ENCODE results near the gene TNK1.
A peak's percentile ranks its signal among the peaks of the same experiment; 100 is the strongest.

The TNK1 gene

GRCh38 chr17:7369825-7370224 is 11.1 kb upstream of the TNK1 start:
- Mint-ChIP-seq H3K4me3 (no peak overlapping the region), H3K27ac (no peak overlapping the region), H3K9me3 (no peaks in the 10 kb centered on the region), H3K36me3 (no peaks in the 10 kb centered on the region), H3K4me1 (peaks cover 9% of the 10 kb centered on the region), H3K27me3 (peaks cover 46% of the 10 kb centered on the region)
- no peak for ATAC-seq

- ATAC-seq, result no peak
- Mint-ChIP-seq H3K9me3 (no peaks in the 10 kb centered on the region), H3K4me3 (no peak overlapping the region), H3K27ac (no peak overlapping the region), H3K36me3 (no peaks in the 10 kb centered on the region), H3K27me3 (peaks cover 38% of the 10 kb centered on the region), H3K4me1 (peaks cover 9% of the 10 kb centered on the region)
Observed at GRCh38 chr17:7370853-7371252, 10.0 kb upstream of the TNK1 start.

DNA sequence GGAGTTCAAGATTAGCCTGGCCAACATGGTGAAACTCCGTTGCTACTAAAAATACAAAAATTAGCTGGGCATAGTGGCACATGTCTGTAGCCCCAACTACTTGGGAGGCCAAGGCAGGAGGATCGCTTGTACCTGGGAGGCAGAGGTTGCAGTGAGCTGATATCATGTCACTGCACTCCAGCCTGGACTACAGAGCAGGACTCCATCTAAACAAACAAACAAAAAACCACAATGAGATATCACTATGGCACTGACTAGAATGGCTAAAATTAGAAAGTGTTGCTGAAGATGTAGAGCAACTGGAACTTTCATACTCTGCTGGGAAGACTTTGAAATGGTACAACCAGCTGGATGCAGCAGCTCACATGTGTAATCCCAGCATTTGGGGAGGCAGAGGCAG is 6.5 kb upstream of the TNK1 start:
- no peak for ATAC-seq
- H3K4me1 Mint-ChIP-seq, result no peaks in the 10 kb centered on the region
- peaks cover 45% of the 10 kb centered on the region for H3K27me3 Mint-ChIP-seq
- H3K36me3 Mint-ChIP-seq, result peaks cover 5% of the 10 kb centered on the region
- no peak overlapping the region for H3K4me3 Mint-ChIP-seq
- peaks cover 4% of the 10 kb centered on the region for H3K9me3 Mint-ChIP-seq
- H3K27ac Mint-ChIP-seq, result no peak overlapping the region

DNA sequence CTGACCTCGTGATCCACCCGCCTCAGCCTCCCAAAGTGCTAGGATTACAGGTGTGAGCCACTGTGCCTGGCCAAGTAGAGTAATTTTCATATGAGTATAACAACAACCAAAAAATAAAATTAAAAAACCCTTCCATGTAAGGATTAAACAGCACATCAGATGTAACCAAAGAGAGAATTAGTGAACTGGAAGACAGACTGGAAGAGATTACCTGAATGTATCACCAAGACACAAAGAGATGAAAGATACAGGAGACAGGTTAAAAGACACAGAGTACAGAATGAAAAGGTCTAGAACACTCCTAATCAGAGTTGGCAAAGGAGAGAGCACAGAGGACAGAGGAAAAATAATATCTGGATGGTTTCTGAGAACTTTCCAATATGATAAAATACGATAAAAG is 1.8 kb upstream of the TNK1 start:
- Mint-ChIP-seq H3K36me3 (peaks cover 7% of the 10 kb centered on the region), H3K4me3 (no peak overlapping the region), H3K9me3 (peaks cover 7% of the 10 kb centered on the region), H3K27ac (no peak overlapping the region), H3K4me1 (peaks cover 4% of the 10 kb centered on the region), H3K27me3 (peaks cover 56% of the 10 kb centered on the region)
- no peak for ATAC-seq

DNA sequence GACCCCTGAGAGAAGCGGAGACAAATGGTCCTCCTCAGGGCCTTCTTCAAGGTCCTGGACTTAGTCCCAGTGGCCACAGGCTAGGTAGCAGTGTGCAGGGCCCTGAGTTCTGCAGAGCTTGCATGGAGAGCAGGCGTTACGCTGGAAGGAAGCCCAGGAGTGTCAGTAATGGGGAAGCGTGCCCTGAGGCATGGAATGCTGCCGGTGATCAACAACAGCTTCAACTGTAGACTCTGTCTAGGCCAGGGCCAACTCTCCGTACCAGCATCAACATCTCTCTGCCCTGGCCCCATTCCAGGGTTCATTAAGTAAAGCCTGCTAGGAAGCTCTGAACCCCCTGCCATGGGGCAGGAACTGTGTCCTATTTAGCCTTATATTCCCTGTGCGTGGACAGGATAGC is 568 bp upstream of the TNK1 start:
- H3K27me3 Mint-ChIP-seq, result peaks cover 56% of the 10 kb centered on the region
- H3K27ac Mint-ChIP-seq, result no peak overlapping the region

GRCh38 chr17:7382901-7383300 is 2.0 kb downstream of the TNK1 start:
- Mint-ChIP-seq H3K36me3 (peaks cover 7% of the 10 kb centered on the region), H3K27ac (no peak overlapping the region), H3K4me3 (no peak overlapping the region), H3K9me3 (peaks cover 7% of the 10 kb centered on the region), H3K27me3 (peaks cover 52% of the 10 kb centered on the region), H3K4me1 (peaks cover 12% of the 10 kb centered on the region)
- ATAC-seq, result no peak

More for the DNA sequence above, 568 bp upstream of the TNK1 start:
- Mint-ChIP-seq H3K9me3 (peaks cover 7% of the 10 kb centered on the region), H3K4me3 (no peak overlapping the region), H3K4me1 (peaks cover 12% of the 10 kb centered on the region), H3K36me3 (peaks cover 7% of the 10 kb centered on the region)
- no peak for ATAC-seq

DNA sequence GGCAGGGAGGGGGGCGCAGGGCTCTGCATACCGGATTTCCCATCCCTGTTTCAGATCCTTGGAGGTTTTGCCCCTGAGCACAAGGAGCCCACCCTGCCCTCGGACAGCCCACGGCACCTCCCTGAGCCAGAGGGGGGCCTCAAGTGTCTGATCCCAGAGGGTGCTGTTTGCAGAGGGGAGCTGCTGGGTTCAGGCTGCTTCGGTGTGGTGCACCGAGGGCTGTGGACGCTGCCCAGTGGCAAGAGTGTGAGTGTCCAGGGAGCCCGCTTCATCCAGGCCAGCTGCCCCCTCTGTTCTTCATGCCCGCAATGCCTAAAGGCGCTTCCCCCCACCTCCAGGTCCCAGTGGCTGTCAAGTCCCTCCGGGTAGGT is 2.5 kb downstream of the TNK1 start:
- H3K27ac Mint-ChIP-seq, result no peak overlapping the region
- peaks cover 7% of the 10 kb centered on the region for H3K9me3 Mint-ChIP-seq
- ATAC-seq, result no peak
- peaks cover 48% of the 10 kb centered on the region for H3K27me3 Mint-ChIP-seq
- H3K4me1 Mint-ChIP-seq, result peaks cover 12% of the 10 kb centered on the region
- peaks cover 7% of the 10 kb centered on the region for H3K36me3 Mint-ChIP-seq
- H3K4me3 Mint-ChIP-seq, result peak overlapping the region; percentile 56

- peak overlapping the region; percentile 79 for H3K4me3 Mint-ChIP-seq
- ATAC-seq, result peak; percentile 97
- peaks cover 7% of the 10 kb centered on the region for H3K9me3 Mint-ChIP-seq
- H3K4me1 Mint-ChIP-seq, result peaks cover 12% of the 10 kb centered on the region
- H3K36me3 Mint-ChIP-seq, result peaks cover 6% of the 10 kb centered on the region
- peaks cover 42% of the 10 kb centered on the region for H3K27me3 Mint-ChIP-seq
- peak overlapping the region; percentile 65 for H3K27ac Mint-ChIP-seq
Observed at GRCh38 chr17:7383742-7384488, 3.0 kb downstream of the TNK1 start.

- Mint-ChIP-seq H3K36me3 (peaks cover 3% of the 10 kb centered on the region), H3K9me3 (peaks cover under 1% of the 10 kb centered on the region), H3K4me1 (peaks cover 12% of the 10 kb centered on the region), H3K27ac (peak overlapping the region; percentile 65), H3K27me3 (peaks cover 36% of the 10 kb centered on the region), H3K4me3 (peak overlapping the region; percentile 79)
- no peak for ATAC-seq
Observed at GRCh38 chr17:7384489-7385081, 3.7 kb downstream of the TNK1 start.

GRCh38 chr17:7388856-7389255 is 8.0 kb downstream of the TNK1 start:
- H3K9me3 Mint-ChIP-seq, result no peaks in the 10 kb centered on the region
- no peak for ATAC-seq
- no peak overlapping the region for H3K27ac Mint-ChIP-seq
- no peaks in the 10 kb centered on the region for H3K27me3 Mint-ChIP-seq
- peaks cover 21% of the 10 kb centered on the region for H3K4me1 Mint-ChIP-seq
- H3K36me3 Mint-ChIP-seq, result peaks cover 10% of the 10 kb centered on the region
- H3K4me3 Mint-ChIP-seq, result no peak overlapping the region

GRCh38 chr17:7389924-7390910 is 9.3 kb downstream of the TNK1 start:
- Mint-ChIP-seq H3K36me3 (peaks cover 10% of the 10 kb centered on the region), H3K27ac (no peak overlapping the region), H3K9me3 (no peaks in the 10 kb centered on the region), H3K4me3 (no peak overlapping the region), H3K4me1 (peaks cover 19% of the 10 kb centered on the region), H3K27me3 (no peaks in the 10 kb centered on the region)
- no peak for ATAC-seq

DNA sequence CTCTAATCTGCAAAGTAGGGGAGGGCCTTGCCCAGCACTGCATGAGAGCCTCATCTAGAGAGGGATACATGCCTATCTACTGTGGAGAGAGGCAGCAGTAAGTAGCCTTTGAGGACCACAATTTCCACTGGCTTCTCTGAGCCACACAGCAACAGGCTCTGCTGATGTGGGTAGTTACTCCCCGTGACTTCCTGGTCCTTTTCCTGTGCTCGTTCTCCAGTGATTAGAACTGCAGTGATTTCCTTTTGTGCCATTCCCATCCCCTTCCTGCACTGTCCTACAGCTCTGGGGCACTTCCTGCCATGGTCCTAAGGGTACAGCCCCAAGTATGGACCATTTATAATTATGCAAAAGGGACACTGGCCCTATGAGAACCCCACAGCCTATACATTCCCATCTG is 10.4 kb downstream of the TNK1 start:
- H3K9me3 Mint-ChIP-seq, result no peaks in the 10 kb centered on the region
- no peaks in the 10 kb centered on the region for H3K27me3 Mint-ChIP-seq
- H3K36me3 Mint-ChIP-seq, result peaks cover 10% of the 10 kb centered on the region
- no peak overlapping the region for H3K27ac Mint-ChIP-seq
- no peak for ATAC-seq
- H3K4me3 Mint-ChIP-seq, result no peak overlapping the region
- H3K4me1 Mint-ChIP-seq, result peaks cover 20% of the 10 kb centered on the region

- ATAC-seq, result no peak
- Mint-ChIP-seq H3K9me3 (no peaks in the 10 kb centered on the region), H3K27me3 (no peaks in the 10 kb centered on the region), H3K36me3 (peaks cover 10% of the 10 kb centered on the region), H3K4me3 (peak overlapping the region; percentile 98), H3K4me1 (peaks cover 20% of the 10 kb centered on the region), H3K27ac (peak overlapping the region; percentile 80)
Observed at GRCh38 chr17:7392696-7393612, 12.1 kb downstream of the TNK1 start.

- Mint-ChIP-seq H3K27me3 (no peaks in the 10 kb centered on the region), H3K9me3 (no peaks in the 10 kb centered on the region), H3K4me3 (peak overlapping the region; percentile 98), H3K4me1 (peaks cover 20% of the 10 kb centered on the region), H3K36me3 (peaks cover 10% of the 10 kb centered on the region), H3K27ac (peak overlapping the region; percentile 80)
- peak; percentile 72 for ATAC-seq
Observed at GRCh38 chr17:7393613-7394451, 12.9 kb downstream of the TNK1 start.
